ENCODE data around the gene ARHGAP10. TPM values are rescaled to one million over a fixed set of nuclear protein-coding genes. Genes with fewer than 3 reads are reported as not detected.

The ARHGAP10 gene
- total and polyA plus RNA-seq, 2 donors (not counting 1 experiment from before 2014, with no cell fraction given), result 0.10 to 0.34 TPM

DNA sequence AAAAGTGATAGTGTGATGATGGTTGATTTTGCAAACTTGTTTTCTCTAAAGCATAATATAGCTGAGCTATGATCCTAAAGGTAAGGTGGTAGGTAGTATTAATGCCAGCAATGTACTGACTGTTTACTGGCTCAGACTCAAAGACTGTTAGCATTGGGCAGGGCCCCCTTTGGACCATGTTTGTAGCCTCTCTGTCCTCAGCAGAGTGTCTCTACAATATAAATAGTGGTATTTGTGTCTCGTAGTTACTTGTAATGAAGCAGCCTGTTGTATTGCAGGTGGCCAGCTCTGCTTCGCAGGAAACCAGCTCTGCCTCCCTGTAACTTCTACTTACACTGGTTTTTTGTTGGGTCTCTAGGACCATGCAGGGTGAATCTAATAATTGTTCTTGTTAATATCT is 70.5 kb downstream of the ARHGAP10 start:
- POLR2A ChIA-PET, result no interaction called here
- Histone ChIP-seq H3K27ac (ENCODE audit: low read length in 2 of 2) (no peak overlapping the region), H3K36me3 (replicated peaks in 1 of 2; ENCODE audit: control extremely low read depth in 1 of 2, control insufficient read depth in 1 of 2, extremely low read depth in 1 of 2, insufficient read depth in 2 of 2, low read length in 1 of 2) (no peaks in the 10 kb centered on the region), H3K27me3 (replicated peaks in 1 of 4; ENCODE audit: control extremely low read depth in 1 of 4, control insufficient read depth in 3 of 4, insufficient read depth in 4 of 4, low read length in 3 of 4) (no peaks in the 10 kb centered on the region), H2AFZ (ENCODE audit: insufficient read depth, low read depth, low read length, poor library complexity, severe bottlenecking) (no peak overlapping the region), H4K20me1 (ENCODE audit: control insufficient read depth, insufficient read depth, low read length, poor library complexity, severe bottlenecking) (no peaks in the 10 kb centered on the region), H3K9ac (ENCODE audit: low read length) (no peak overlapping the region), H3K4me1 (ENCODE audit: control insufficient read depth in 2 of 2, insufficient read depth in 2 of 2, low read length in 2 of 2) (no peaks in the 10 kb centered on the region), H3K9me3 (ENCODE audit: control extremely low read depth in 1 of 3, control insufficient read depth in 2 of 3, insufficient read depth in 1 of 3, low read length in 2 of 3) (no peaks in the 10 kb centered on the region), H3K79me2 (ENCODE audit: control insufficient read depth, insufficient read depth, low read length) (no peaks in the 10 kb centered on the region), H3K4me2 (replicated peaks; ENCODE audit: low read depth, low read length, poor library complexity, severe bottlenecking) (no peak overlapping the region), H3K4me3 (ENCODE audit: control extremely low read depth in 1 of 5, extremely low read depth in 1 of 5, insufficient read depth in 1 of 5, low read depth in 2 of 5, low read length in 4 of 5) (no peak overlapping the region)
- CTCF ChIA-PET, result no interaction called here
- no peaks in the 10 kb centered on the region for H3K27me3 Mint-ChIP-seq
- H3K9me3 Mint-ChIP-seq (ENCODE audit: insufficient read depth), result no peaks in the 10 kb centered on the region
- no peak overlapping the region for H3K27ac Mint-ChIP-seq
- peaks cover 3% of the 10 kb centered on the region for H3K4me1 Mint-ChIP-seq
- intact Hi-C loops (cut with micrococcal nuclease), result no loop called here
- no CpG with 5 or more reads among the region's 2 CpGs for WGBS (ENCODE audit: insufficient coverage)
- ATAC-seq (ENCODE audit: low read depth) (no peak), DNase-seq (no peak)
- TF ChIP-seq EZH2 (IDR thresholded peaks at IDR 0.05; ENCODE audit: borderline replicate concordance, insufficient read depth, low read depth, low read length, poor library complexity, severe bottlenecking) (no peak), CTCF (IDR thresholded peaks at IDR 0.05) (no peak)
- no peak overlapping the region for H3K4me3 Mint-ChIP-seq

DNA sequence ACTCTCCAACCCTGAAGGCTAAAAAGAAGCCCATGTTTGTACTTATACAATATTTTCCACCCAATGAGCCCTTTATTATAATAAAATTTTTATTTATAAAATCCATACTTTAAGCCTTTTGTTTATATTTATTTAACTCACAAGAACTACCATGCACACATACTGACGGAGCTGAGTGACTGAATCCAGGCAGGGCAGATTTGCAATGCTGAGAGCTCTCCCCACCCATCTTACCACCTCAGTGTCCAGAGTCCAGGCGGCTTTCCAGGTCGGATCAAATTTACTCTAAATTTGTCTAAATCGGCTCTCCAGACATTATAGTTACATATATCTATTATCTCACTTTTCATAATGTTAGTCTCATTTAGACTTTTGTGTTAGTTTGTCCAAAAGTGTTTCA is 74.1 kb downstream of the ARHGAP10 start:
- no CpG with 5 or more reads among the region's 4 CpGs for WGBS (ENCODE audit: insufficient coverage)
- Mint-ChIP-seq H3K27me3 (no peaks in the 10 kb centered on the region), H3K4me1 (no peaks in the 10 kb centered on the region), H3K9me3 (ENCODE audit: insufficient read depth) (no peaks in the 10 kb centered on the region), H3K27ac (no peak overlapping the region), H3K4me3 (no peak overlapping the region)
- Histone ChIP-seq H3K27me3 (replicated peaks in 1 of 4; ENCODE audit: control extremely low read depth in 1 of 4, control insufficient read depth in 3 of 4, insufficient read depth in 4 of 4, low read length in 3 of 4) (no peaks in the 10 kb centered on the region), H3K27ac (ENCODE audit: low read length in 2 of 2) (no peak overlapping the region), H3K9ac (ENCODE audit: low read length) (no peak overlapping the region), H2AFZ (ENCODE audit: insufficient read depth, low read depth, low read length, poor library complexity, severe bottlenecking) (no peak overlapping the region), H3K4me2 (replicated peaks; ENCODE audit: low read depth, low read length, poor library complexity, severe bottlenecking) (no peak overlapping the region), H4K20me1 (ENCODE audit: control insufficient read depth, insufficient read depth, low read length, poor library complexity, severe bottlenecking) (no peaks in the 10 kb centered on the region), H3K4me1 (ENCODE audit: control insufficient read depth in 2 of 2, insufficient read depth in 2 of 2, low read length in 2 of 2) (no peaks in the 10 kb centered on the region), H3K4me3 (ENCODE audit: control extremely low read depth in 1 of 5, extremely low read depth in 1 of 5, insufficient read depth in 1 of 5, low read depth in 2 of 5, low read length in 4 of 5) (no peak overlapping the region), H3K36me3 (replicated peaks in 1 of 2; ENCODE audit: control extremely low read depth in 1 of 2, control insufficient read depth in 1 of 2, extremely low read depth in 1 of 2, insufficient read depth in 2 of 2, low read length in 1 of 2) (no peaks in the 10 kb centered on the region), H3K9me3 (ENCODE audit: control extremely low read depth in 1 of 3, control insufficient read depth in 2 of 3, insufficient read depth in 1 of 3, low read length in 2 of 3) (no peaks in the 10 kb centered on the region), H3K79me2 (ENCODE audit: control insufficient read depth, insufficient read depth, low read length) (no peaks in the 10 kb centered on the region)
- ATAC-seq (ENCODE audit: low read depth) (no peak), DNase-seq (no peak)
- ChIA-PET POLR2A (no interaction called here), CTCF (no interaction called here)
- no peak for TF ChIP-seq CTCF (IDR thresholded peaks at IDR 0.05)
- TF ChIP-seq EZH2 (IDR thresholded peaks at IDR 0.05; ENCODE audit: borderline replicate concordance, insufficient read depth, low read depth, low read length, poor library complexity, severe bottlenecking), result no peak
- intact Hi-C loops (cut with micrococcal nuclease), result no loop called here

Data from B cell (primary cell).